Motor neuron (in vitro differentiated cells): ENCODE measurements around the gene MOB1B. TPM values are rescaled to one million over a fixed set of nuclear protein-coding genes. Genes with fewer than 3 reads are reported as not detected.

Experiments
- ATAC-seq, 8 experiments: fragments of 200-7000 bp; cut with Tn5 transposase; replicated peaks in 6 of 8; 2 replicates each; pipeline ENCODE4 v1.8.0; 2021; ENCODE audit warnings: mild to moderate bottlenecking in 8 of 8, moderate library complexity in 8 of 8
- H3K27ac ChIP-seq, 2 donors: fragments of 250-450 bp; sonication (Bioruptor Pico); 2 replicates each; pipeline ENCODE4 v1.9.0; 2021; ENCODE audit warnings: antibody characterized with exemption in 2 of 2, mild to moderate bottlenecking in 2 of 2, moderate library complexity in 1 of 2
- H3K4me1 ChIP-seq, 2 donors: fragments of 250-450 bp; sonication (Bioruptor Pico); replicated peaks in 1 of 2; 2 replicates each; pipeline ENCODE4 v1.6.1; 2021; ENCODE audit warnings: antibody characterized with exemption in 2 of 2, mild to moderate bottlenecking in 2 of 2, moderate library complexity in 1 of 2
- H3K4me3 ChIP-seq, 5 donors: fragments of 250-450 bp; sonication (Bioruptor Pico); 2 replicates each; pipeline ENCODE4 v1.9.0; 2021; ENCODE audit warnings: antibody characterized with exemption in 5 of 5, mild to moderate bottlenecking in 5 of 5, moderate library complexity in 4 of 5
- WGBS, 10 experiments: fragments of 450-650 bp; shearing (Covaris generic); methylation state at CpG; one replicate each; pipeline ENCODE4 v1.0.0; 2022; 5-methylcytosine and 5-hydroxymethylcytosine counted together
- in situ Hi-C, 9 experiments: fragments of 400-800 bp; cut with MboI; loops; one replicate each; pipeline ENCODE4 v1.15.0; 2021; ENCODE audit warnings: low sequenced_read_pairs in 9 of 9, low pct_unique_long_range_greater_than_20kb in 2 of 9; ENCODE audit not compliant: unreplicated experiment in 9 of 9
- total RNA-seq, 8 experiments: library from RNA; unstranded; fragments of 300-600 nt; gene quantifications; 2 replicates each; pipeline versions ENCODE4 v1.2.3 to v1.2.4, GENCODE V29; 2022

The MOB1B gene
- total RNA-seq, 8 experiments from 2014 or later = 6.0 to 26.8 (median 19.2) TPM

- H3K4me1 ChIP-seq = peaks cover 0 to 2% of the 10 kb centered on the region in 2 donors
- H3K27ac ChIP-seq = no peak overlapping the region
- ATAC-seq = no peak
- H3K4me3 ChIP-seq = no peak overlapping the region
- in situ Hi-C loops = no loop called here
These were observed 18.4 kb downstream of the MOB1B start for GRCh38 chr4:70920592-70920991.

- ATAC-seq = no peak
- H3K4me1 ChIP-seq = peaks cover 0 to 4% of the 10 kb centered on the region in 2 donors
- in situ Hi-C loops = no loop called here
- 50 to 100% (median 100%) methylated on average over 1 of the region's 1 CpG; no CpG with 5 or more reads in 5 of the 10 experiments for WGBS, 10 experiments
- no peak overlapping the region for H3K4me3 ChIP-seq
- no peak overlapping the region for H3K27ac ChIP-seq
These were observed 23.2 kb downstream of the MOB1B start for GRCh38 chr4:70925418-70925817.

GRCh38 chr4:70925899-70926635 is 23.9 kb downstream of the MOB1B start:
- H3K4me1 ChIP-seq = peaks cover 0 to 4% of the 10 kb centered on the region in 2 donors
- H3K27ac ChIP-seq = no peak overlapping the region
- ATAC-seq = no peak
- no peak overlapping the region for H3K4me3 ChIP-seq
- 65 to 100% (median 95%) methylated on average over 2 to 6 of the region's 6 CpGs for WGBS, 10 experiments
- in situ Hi-C loops = no loop called here

- peaks cover 0 to 2% of the 10 kb centered on the region in 2 donors for H3K4me1 ChIP-seq
- H3K27ac ChIP-seq = no peak overlapping the region
- in situ Hi-C loops = no loop called here
- ATAC-seq = peak in 1 of 8 experiments; percentile 43
- WGBS, 10 experiments = 50 to 100% (median 76%) methylated on average over 1 to 8 of the region's 8 CpGs
- no peak overlapping the region for H3K4me3 ChIP-seq
These were observed 25.5 kb downstream of the MOB1B start for GRCh38 chr4:70927502-70928137.

- 44 to 100% (median 83%) methylated on average over 2 of the region's 2 CpGs; no CpG with 5 or more reads in 1 of the 10 experiments for WGBS, 10 experiments
- Histone ChIP-seq H3K4me1 (peaks cover 0 to 2% of the 10 kb centered on the region in 2 donors), H3K27ac (no peak overlapping the region), H3K4me3 (no peak overlapping the region)
- in situ Hi-C loops = no loop called here
- ATAC-seq = peak in 1 of 8 experiments; percentile 47
These were observed 28.5 kb downstream of the MOB1B start for GRCh38 chr4:70930530-70931256.

- in situ Hi-C loops = no loop called here
- ATAC-seq = peak in 1 of 8 experiments; percentile 52
- H3K4me1 ChIP-seq = peaks cover 0 to 2% of the 10 kb centered on the region in 2 donors
- WGBS, 10 experiments = 67 to 100% (median 100%) methylated on average over 1 of the region's 1 CpG; no CpG with 5 or more reads in 3 of the 10 experiments
- H3K4me3 ChIP-seq = no peak overlapping the region
- no peak overlapping the region for H3K27ac ChIP-seq
These were observed 29.2 kb downstream of the MOB1B start for GRCh38 chr4:70931347-70931746.

GRCh38 chr4:70932984-70933383 is 30.8 kb downstream of the MOB1B start:
- ATAC-seq = no peak
- in situ Hi-C loops = no loop called here
- WGBS, 10 experiments = 83 to 100% (median 100%) methylated on average over 1 to 2 of the region's 2 CpGs; no CpG with 5 or more reads in 2 of the 10 experiments
- Histone ChIP-seq H3K4me1 (peaks cover 0 to under 1% of the 10 kb centered on the region in 2 donors), H3K27ac (no peak overlapping the region), H3K4me3 (no peak overlapping the region)

- in situ Hi-C loops = no loop called here
These were observed 33.0 kb downstream of the MOB1B start for GRCh38 chr4:70935038-70935695.

GRCh38 chr4:70936200-70936787 is 34.1 kb downstream of the MOB1B start:
- 80 to 100% (median 94%) methylated on average over 1 to 4 of the region's 4 CpGs; no CpG with 5 or more reads in 3 of the 10 experiments for WGBS, 10 experiments

More at GRCh38 chr4:70935038-70935695, 33.0 kb downstream of the MOB1B start:
- no peak overlapping the region for H3K27ac ChIP-seq
- H3K4me3 ChIP-seq = no peak overlapping the region
- WGBS, 10 experiments = 63 to 100% (median 97%) methylated on average over 1 to 7 of the region's 7 CpGs; no CpG with 5 or more reads in 1 of the 10 experiments
- no peak for ATAC-seq
- H3K4me1 ChIP-seq = no peaks in the 10 kb centered on the region

GRCh38 chr4:70938086-70938485 is 35.9 kb downstream of the MOB1B start:
- ATAC-seq = no peak
- WGBS, 10 experiments = 44 to 80% (median 64%) methylated on average over 1 to 3 of the region's 3 CpGs; no CpG with 5 or more reads in 6 of the 10 experiments
- in situ Hi-C loops = no loop called here

More at GRCh38 chr4:70936200-70936787, 34.1 kb downstream of the MOB1B start:
- in situ Hi-C loops = no loop called here
- no peak overlapping the region for H3K4me3 ChIP-seq
- H3K27ac ChIP-seq = no peak overlapping the region
- no peaks in the 10 kb centered on the region for H3K4me1 ChIP-seq
- no peak for ATAC-seq

GRCh38 chr4:70940134-70940533 is 38.0 kb downstream of the MOB1B start:
- no peak for ATAC-seq
- no peak overlapping the region for H3K4me3 ChIP-seq
- no peak overlapping the region for H3K27ac ChIP-seq
- H3K4me1 ChIP-seq = no peaks in the 10 kb centered on the region
- in situ Hi-C loops = no loop called here
- whole genome bisulfite sequencing, 10 experiments = 86 to 100% (median 100%) methylated on average over 1 to 4 of the region's 5 CpGs; no CpG with 5 or more reads in 2 of the 10 experiments

More at GRCh38 chr4:70938086-70938485, 35.9 kb downstream of the MOB1B start:
- Histone ChIP-seq H3K4me1 (no peaks in the 10 kb centered on the region), H3K4me3 (no peak overlapping the region), H3K27ac (no peak overlapping the region)

- H3K27ac ChIP-seq = no peak overlapping the region
- no peaks in the 10 kb centered on the region for H3K4me1 ChIP-seq
- H3K4me3 ChIP-seq = no peak overlapping the region
- in situ Hi-C loops = no loop called here
- no peak for ATAC-seq
These were observed 40.9 kb downstream of the MOB1B start for GRCh38 chr4:70943114-70943513.
